ENCODE measurements around the gene ATG101. TPM values are rescaled to one million over a fixed set of nuclear protein-coding genes. Genes with fewer than 3 reads are reported as not detected.

ATG101 gene
- total and polyA plus RNA-seq, 9 of the 15 experiments (the other 6 are each of a cell fraction or from before 2014, with no cell fraction given): 2.9 to 52.4 (median 29.7) TPM

DNA sequence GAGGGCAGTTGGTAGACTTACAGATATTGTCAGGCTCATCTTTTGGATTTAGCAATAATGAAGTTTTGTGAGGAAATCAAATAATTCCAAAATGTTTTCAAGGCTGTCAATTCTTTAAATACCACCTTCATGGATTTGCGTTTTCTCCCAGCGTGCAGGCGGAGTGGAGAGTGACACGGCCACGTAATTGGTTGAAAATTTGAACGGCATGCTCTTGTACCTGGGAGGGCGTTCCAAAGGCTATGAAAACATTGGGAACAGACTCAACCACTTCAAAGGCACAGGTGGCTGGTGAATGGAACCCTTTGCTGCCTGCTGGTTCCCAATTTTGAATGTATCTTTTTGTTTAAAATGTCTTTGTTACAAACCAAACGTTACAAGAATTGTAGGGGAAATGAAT is 22.1 kb downstream of the ATG101 start (continued):
- TF ChIP-seq ARID2 (IDR thresholded peaks at IDR 0.05) (no peak), HMGN3 (IDR thresholded peaks at IDR 0.05; ENCODE audit: borderline replicate concordance, extremely low read depth, insufficient read length, low read depth, low read length) (no peak)

DNA sequence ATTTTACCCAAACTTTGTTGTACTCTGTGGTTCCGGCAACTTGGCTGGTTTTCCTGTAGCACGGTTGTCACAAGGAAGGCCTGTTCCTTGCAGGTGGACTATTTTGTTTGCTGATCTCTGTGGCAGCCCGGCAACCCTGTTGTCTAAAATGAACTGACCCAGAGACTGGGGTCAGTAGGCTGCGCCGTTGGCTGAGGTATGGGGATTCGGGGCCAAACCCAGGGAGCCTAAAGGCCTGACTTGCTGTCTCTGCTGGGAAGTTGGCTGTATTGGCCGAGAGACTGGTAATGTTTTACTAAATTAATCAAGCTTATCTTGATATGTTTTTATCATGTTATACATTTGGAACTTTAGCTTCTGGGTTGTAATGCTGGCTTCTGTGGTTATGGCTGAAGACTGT is 23.6 kb downstream of the ATG101 start:
- Histone ChIP-seq H3K4me3 (no peak overlapping the region), H3K9me3 (replicated peaks; ENCODE audit: control insufficient read depth, insufficient read depth, low read depth, low read length) (no peaks in the 10 kb centered on the region), H3K36me3 (ENCODE audit: control insufficient read depth, insufficient read depth, low read length) (no peaks in the 10 kb centered on the region), H3K79me2 (ENCODE audit: control insufficient read depth, insufficient read depth, low read length) (no peaks in the 10 kb centered on the region), H3K9me1 (ENCODE audit: control insufficient read depth, insufficient read depth, low read length) (no peaks in the 10 kb centered on the region), H2AFZ (ENCODE audit: low read depth, low read length) (no peak overlapping the region), H3K9ac (ENCODE audit: insufficient read depth in 1 of 2, low read depth in 2 of 2, low read length in 2 of 2) (no peak overlapping the region), H3K27ac (ENCODE audit: extremely low read depth, low read depth, low read length) (no peak overlapping the region), H3K4me1 (replicated peaks in 1 of 2; ENCODE audit: control insufficient read depth in 2 of 2, insufficient read depth in 2 of 2, low read length in 2 of 2) (no peaks in the 10 kb centered on the region), H3K4me2 (ENCODE audit: insufficient read depth, low read length) (no peak overlapping the region), H3K27me3 (ENCODE audit: control insufficient read depth in 2 of 2, insufficient read depth in 2 of 2, low read length in 2 of 2) (peaks cover 28 to 52% of the 10 kb centered on the region in 2 experiments), H4K20me1 (replicated peaks; ENCODE audit: control insufficient read depth, insufficient read depth, low read length) (no peaks in the 10 kb centered on the region)
- ChIA-PET POLR2A (interaction anchor here (0.6 to 1.1 kb wide), 2 partner anchors 10 to 334 kb away, joined by 3 read pairs; no protein-coding TSS in a partner anchor), CTCF (ENCODE audit: low intra/inter-chr PET ratio) (no interaction called here)
- DNase-seq (ENCODE audit: extremely low read depth in 1 of 4, low spot score in 3 of 4) (no peak), FAIRE-seq (no peak), ATAC-seq (no peak)
- intact Hi-C loops (cut with micrococcal nuclease) (no loop called here), in situ Hi-C loops (cut with MboI) (no loop called here)
- 14% methylated on average over 7 of the region's 7 CpGs for WGBS (ENCODE audit: insufficient coverage, low coverage, missing lambda C conversion rate)
- BruUV-seq (replicated peaks): no TSS peak
- TF ChIP-seq ZNF311 (CRISPR knock-in tag; IDR thresholded peaks at IDR 0.05) (no peak), ZNF280B (CRISPR knock-in tag; IDR thresholded peaks at IDR 0.05) (no peak), ZNF134 (CRISPR knock-in tag; conservative IDR thresholded peaks at IDR 0.05) (no peak), RAD51 (IDR thresholded peaks at IDR 0.05; ENCODE audit: borderline replicate concordance, low read depth) (no peak), HNRNPUL1 (IDR thresholded peaks at IDR 0.05; ENCODE audit: low read length) (no peak), ZNF184 (CRISPR knock-in tag; IDR thresholded peaks at IDR 0.05) (no peak), ERF (CRISPR knock-in tag; IDR thresholded peaks at IDR 0.05) (no peak), HLTF (IDR thresholded peaks at IDR 0.05) (no peak), FOXA1 (IDR thresholded peaks at IDR 0.05; ENCODE audit: borderline replicate concordance) (no peak), SREBF1 (IDR thresholded peaks at IDR 0.05; ENCODE audit: borderline replicate concordance, low read depth, low read length) (no peak), ZNF717 (CRISPR knock-in tag; IDR thresholded peaks at IDR 0.05) (no peak), POLR2A (conservative IDR thresholded peaks at IDR 0.05) (no peak)
- TF ChIP-seq, protein P1, sequence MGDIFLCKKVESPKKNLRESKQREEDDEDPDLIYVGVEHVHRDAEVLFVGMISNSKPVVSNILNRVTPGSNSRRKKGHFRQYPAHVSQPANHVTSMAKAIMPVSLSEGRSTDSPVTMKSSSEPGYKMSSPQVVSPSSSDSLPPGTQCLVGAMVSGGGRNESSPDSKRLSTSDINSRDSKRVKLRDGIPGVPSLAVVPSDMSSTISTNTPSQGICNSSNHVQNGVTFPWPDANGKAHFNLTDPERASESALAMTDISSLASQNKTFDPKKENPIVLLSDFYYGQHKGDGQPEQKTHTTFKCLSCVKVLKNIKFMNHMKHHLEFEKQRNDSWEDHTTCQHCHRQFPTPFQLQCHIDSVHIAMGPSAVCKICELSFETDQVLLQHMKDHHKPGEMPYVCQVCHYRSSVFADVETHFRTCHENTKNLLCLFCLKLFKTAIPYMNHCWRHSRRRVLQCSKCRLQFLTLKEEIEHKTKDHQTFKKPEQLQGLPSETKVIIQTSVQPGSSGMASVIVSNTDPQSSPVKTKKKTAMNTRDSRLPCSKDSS (IDR thresholded peaks at IDR 0.05; ENCODE audit: low read depth, partially characterized antibody): no peak
- TF ChIP-seq, protein P2, sequence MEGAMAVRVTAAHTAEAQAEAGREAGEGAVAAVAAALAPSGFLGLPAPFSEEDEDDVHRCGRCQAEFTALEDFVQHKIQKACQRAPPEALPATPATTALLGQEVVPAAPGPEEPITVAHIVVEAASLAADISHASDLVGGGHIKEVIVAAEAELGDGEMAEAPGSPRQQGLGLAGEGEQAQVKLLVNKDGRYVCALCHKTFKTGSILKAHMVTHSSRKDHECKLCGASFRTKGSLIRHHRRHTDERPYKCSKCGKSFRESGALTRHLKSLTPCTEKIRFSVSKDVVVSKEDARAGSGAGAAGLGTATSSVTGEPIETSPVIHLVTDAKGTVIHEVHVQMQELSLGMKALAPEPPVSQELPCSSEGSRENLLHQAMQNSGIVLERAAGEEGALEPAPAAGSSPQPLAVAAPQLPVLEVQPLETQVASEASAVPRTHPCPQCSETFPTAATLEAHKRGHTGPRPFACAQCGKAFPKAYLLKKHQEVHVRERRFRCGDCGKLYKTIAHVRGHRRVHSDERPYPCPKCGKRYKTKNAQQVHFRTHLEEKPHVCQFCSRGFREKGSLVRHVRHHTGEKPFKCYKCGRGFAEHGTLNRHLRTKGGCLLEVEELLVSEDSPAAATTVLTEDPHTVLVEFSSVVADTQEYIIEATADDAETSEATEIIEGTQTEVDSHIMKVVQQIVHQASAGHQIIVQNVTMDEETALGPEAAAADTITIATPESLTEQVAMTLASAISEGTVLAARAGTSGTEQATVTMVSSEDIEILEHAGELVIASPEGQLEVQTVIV (CRISPR knock-in tag; IDR thresholded peaks at IDR 0.05; ENCODE audit: borderline replicate concordance): no peak

Data from K562 (cell line).